HepG2 (cell line): ENCODE data around the gene GALR3. TPM values are rescaled to one million over a fixed set of nuclear protein-coding genes. Genes with fewer than 3 reads are reported as not detected.

ENCODE experiments used
- AGO1 ChIP-seq: fragments of 200-400 bp; formaldehyde crosslinking; IDR thresholded peaks from 2 replicates; pipeline ENCODE4 v1.6.1; 2017; ENCODE audit warnings: mild to moderate bottlenecking, low read depth, low read length, moderate library complexity; ENCODE audit not compliant: poor library complexity, severe bottlenecking
- AGO2 ChIP-seq: fragments of 200-400 bp; formaldehyde crosslinking; optimal IDR thresholded peaks from 2 replicates; pipeline ENCODE3; 2017; ENCODE audit warnings: mild to moderate bottlenecking, low read depth, low read length, moderate library complexity
- BRCA1 ChIP-seq: sonication (generic); formaldehyde crosslinking; IDR thresholded peaks from 2 replicates; pipeline ENCODE4 v1.4.0; 2020; ENCODE audit warnings: missing genetic modification reagents
- CCDC6 ChIP-seq: sonication (generic); formaldehyde crosslinking; IDR thresholded peaks from 2 replicates; pipeline ENCODE4 v1.8.1; 2022; ENCODE audit warnings: mild to moderate bottlenecking, missing genetic modification reagents, moderate library complexity
- DMAP1 ChIP-seq: IDR thresholded peaks from 2 replicates; pipeline ENCODE4 v1.6.1; 2016
- DRAP1 ChIP-seq: IDR thresholded peaks from 2 replicates; pipeline ENCODE4 v1.6.1; 2016; ENCODE audit warnings: missing genetic modification reagents, missing compliant biosample characterization
- HNRNPH1 ChIP-seq: fragments of 200-400 bp; formaldehyde crosslinking; optimal IDR thresholded peaks from 2 replicates; pipeline ENCODE3; 2017; ENCODE audit warnings: mild to moderate bottlenecking, low read depth, low read length
- IKZF4 ChIP-seq: sonication (generic); formaldehyde crosslinking; IDR thresholded peaks from 2 replicates; pipeline ENCODE4 v1.5.1; 2020; ENCODE audit warnings: borderline replicate concordance, mild to moderate bottlenecking, low read depth, missing genetic modification reagents; ENCODE audit errors: not compliant biosample characterization
- KAT8 ChIP-seq: IDR thresholded peaks from 2 replicates; pipeline ENCODE4 v1.6.1; 2016; ENCODE audit warnings: missing genetic modification reagents, missing compliant biosample characterization
- MIXL1 ChIP-seq: IDR thresholded peaks from 2 replicates; pipeline ENCODE4 v1.6.1; 2016
- NFE2L2 ChIP-seq: fragments of 150-350 bp; IDR thresholded peaks from 2 replicates; pipeline ENCODE4 v1.6.1; 2014; ENCODE audit warnings: low read length
- NKX3-1 ChIP-seq: sonication (generic); formaldehyde crosslinking; IDR thresholded peaks from 2 replicates; pipeline ENCODE4 v1.5.0; 2020; ENCODE audit warnings: missing genetic modification reagents
- PHF5A ChIP-seq: IDR thresholded peaks from one replicate; pipeline ENCODE4 v1.6.1; 2018; ENCODE audit warnings: low read depth, missing genetic modification reagents; ENCODE audit not compliant: unreplicated experiment
- SIN3A ChIP-seq: IDR thresholded peaks from 2 replicates; pipeline ENCODE4 v1.6.1; 2011; ENCODE audit warnings: low read depth, mild to moderate bottlenecking, control low read depth, low read length, borderline replicate concordance
- TBX2 ChIP-seq: sonication (generic); formaldehyde crosslinking; IDR thresholded peaks from 2 replicates; pipeline ENCODE4 v1.5.0; 2020; ENCODE audit warnings: missing genetic modification reagents, mild to moderate bottlenecking, borderline replicate concordance
- XBP1 ChIP-seq: sonication (generic); formaldehyde crosslinking; IDR thresholded peaks from 2 replicates; pipeline ENCODE4 v1.5.0; 2020; ENCODE audit warnings: missing genetic modification reagents
- ZNF142 ChIP-seq: sonication (generic); formaldehyde crosslinking; IDR thresholded peaks from 2 replicates; pipeline ENCODE4 v1.4.0; 2020; ENCODE audit warnings: missing genetic modification reagents
- ZNF451 ChIP-seq: sonication (generic); formaldehyde crosslinking; IDR thresholded peaks from 2 replicates; pipeline ENCODE4 v1.5.0; 2020; ENCODE audit warnings: mild to moderate bottlenecking, missing genetic modification reagents
- ZNF607 ChIP-seq: sonication (generic); formaldehyde crosslinking; IDR thresholded peaks from 2 replicates; pipeline ENCODE4 v1.5.1; 2020; ENCODE audit warnings: missing genetic modification reagents, mild to moderate bottlenecking, borderline replicate concordance
- ZNF660 ChIP-seq: sonication (generic); formaldehyde crosslinking; IDR thresholded peaks from 2 replicates; pipeline ENCODE4 v1.5.1; 2020; ENCODE audit warnings: mild to moderate bottlenecking, low read depth, missing genetic modification reagents, borderline replicate concordance
- ZNF784 ChIP-seq: sonication (generic); formaldehyde crosslinking; IDR thresholded peaks from 2 replicates; pipeline ENCODE4 v1.5.1; 2020; ENCODE audit warnings: missing genetic modification reagents, mild to moderate bottlenecking, borderline replicate concordance
- ZNF792 ChIP-seq: IDR thresholded peaks from 2 replicates; pipeline ENCODE4 v1.6.1; 2016
- polyA plus RNA-seq, 8 experiments: library from polyadenylated mRNA; depleted of rRNA in 3 of 8; stranded (reverse) in 7 of 8; unstranded in 1 of 8; fragments of >200 nt; fragmentation: Illumina TruSeq in 4 of 8; extraction: Trizol in 4 of 8; gene quantifications; 2 replicates each; pipeline versions ENCODE4 v1.2.1 to v1.2.3, GENCODE V29; 2011 to 2016; ENCODE audit warnings: low read depth in 4 of 8, missing spikeins in 1 of 8, mixed read lengths in 1 of 8; ENCODE audit not compliant: insufficient read depth in 1 of 8
- total RNA-seq, 5 experiments: library from RNA; depleted of rRNA; stranded (reverse); fragments of >200 nt; fragmentation: Illumina TruSeq; extraction: Trizol; gene quantifications; 2 replicates each; pipeline ENCODE4 v1.2.3, GENCODE V29; 2016; ENCODE audit warnings: low read depth in 1 of 5

The GALR3 gene
- total and polyA plus RNA-seq, 2 of the 13 experiments (the other 11 are each of a cell fraction or from before 2014, with no cell fraction given), result 0.13 TPM; not detected in 1

GRCh38 chr22:37807410-37808293 is 15.5 kb upstream of the GALR3 start, which contains the start of gene GCAT (continued):
- TF ChIP-seq TBX2 (CRISPR knock-in tag) (peak; percentile 80), DRAP1 (CRISPR knock-in tag) (0 out of 2 replicates have a peak, but pooled peaks have one; percentile 60), ZNF142 (CRISPR knock-in tag) (peak; percentile 45; the same call in 1 of the 2 replicates), ZNF660 (CRISPR knock-in tag) (no peak), KAT8 (CRISPR knock-in tag) (peak; percentile 59), BRCA1 (CRISPR knock-in tag) (no peak), XBP1 (0 out of 2 replicates have a peak, but pooled peaks have one; percentile 28), ZNF792 (CRISPR knock-in tag) (peak; percentile 57; the same call in 1 of the 2 replicates), HNRNPH1 (no peak), CCDC6 (CRISPR knock-in tag) (peak; percentile 55; the same call in 1 of the 2 replicates), IKZF4 (CRISPR knock-in tag) (no peak), NFE2L2 (no peak), AGO1 (peak; percentile 99), AGO2 (peak; percentile 100), SIN3A (peak; percentile 81; the same call in 1 of the 2 replicates), ZNF451 (CRISPR knock-in tag) (peak; percentile 73; the same call in 1 of the 2 replicates), DMAP1 (CRISPR knock-in tag) (peak; percentile 36; the same call in 1 of the 2 replicates), ZNF607 (CRISPR knock-in tag) (peak; percentile 77; the same call in 1 of the 2 replicates), ZNF784 (CRISPR knock-in tag) (no peak), PHF5A (no peak), NKX3-1 (CRISPR knock-in tag) (0 out of 2 replicates have a peak, but pooled peaks have one; percentile 15), MIXL1 (CRISPR knock-in tag) (0 out of 2 replicates have a peak, but pooled peaks have one; percentile 34)
